NCI-H345 treated with DMSO at 0.1 percent for 48 hours (cell line): ENCODE results near the gene SNAPC4.

Source experiments
- DNase-seq: peaks from one replicate; lab custom pipeline; 2025; ENCODE audit not compliant: unreplicated experiment; lab: John Stamatoyannopoulos, UW

Gene SNAPC4

GRCh38 chr9:136392538-136393449 lies 7.2 kb downstream of the SNAPC4 start:
- no peak for DNase-seq

GRCh38 chr9:136391737-136392537 lies 8.0 kb downstream of the SNAPC4 start:
- DNase-seq, result no peak

DNA sequence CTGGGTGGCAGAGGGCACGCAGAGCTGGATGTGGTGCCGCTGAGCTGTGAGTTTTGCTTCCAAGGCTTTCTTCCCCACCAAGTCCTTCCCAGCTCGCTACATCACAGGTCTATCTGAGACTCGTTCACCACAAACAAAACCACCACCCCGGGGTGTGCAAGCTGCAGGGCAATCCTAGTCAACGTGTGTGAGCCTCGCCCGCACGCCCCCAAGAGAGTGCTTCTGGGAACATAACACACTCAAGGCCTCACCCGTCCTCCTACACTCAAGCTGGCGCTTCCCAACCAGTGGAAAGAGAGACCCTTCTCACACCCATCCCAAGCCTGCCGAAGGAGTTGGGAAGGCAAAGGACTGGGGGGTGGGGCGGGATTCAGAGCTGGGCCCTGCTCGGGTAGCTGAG lies 10.6 kb downstream of the SNAPC4 start:
- no peak for DNase-seq

DNA sequence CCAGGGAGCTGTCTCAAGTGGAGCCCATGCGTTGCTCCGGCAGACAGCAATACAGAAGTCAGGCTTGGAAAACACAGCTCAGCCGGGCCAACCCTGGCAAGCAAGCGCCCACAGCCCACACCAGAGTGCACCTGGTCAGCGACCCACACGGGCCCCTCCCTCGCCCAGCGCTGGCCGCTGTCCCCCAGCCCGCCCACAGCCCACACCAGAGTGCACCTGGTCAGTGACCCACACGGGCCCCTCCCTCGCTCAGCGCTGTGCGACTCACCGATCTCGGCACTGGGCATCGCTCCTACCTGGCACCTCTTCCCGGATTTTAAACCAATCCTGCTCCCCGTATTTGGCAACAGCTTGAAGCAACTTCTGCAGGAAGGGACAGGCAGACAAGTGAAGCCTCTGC lies 12.8 kb downstream of the SNAPC4 start:
- no peak for DNase-seq

GRCh38 chr9:136386018-136386417 lies 14.0 kb downstream of the SNAPC4 start:
- DNase-seq, result no peak

GRCh38 chr9:136385015-136385414 lies 15.0 kb downstream of the SNAPC4 start:
- DNase-seq, result no peak

- DNase-seq, result no peak
Measured at GRCh38 chr9:136383436-136383835, 16.5 kb downstream of the SNAPC4 start.

GRCh38 chr9:136381966-136382513 lies 17.9 kb downstream of the SNAPC4 start:
- DNase-seq, result no peak

GRCh38 chr9:136381311-136381710 lies 18.7 kb downstream of the SNAPC4 start:
- no peak for DNase-seq

DNA sequence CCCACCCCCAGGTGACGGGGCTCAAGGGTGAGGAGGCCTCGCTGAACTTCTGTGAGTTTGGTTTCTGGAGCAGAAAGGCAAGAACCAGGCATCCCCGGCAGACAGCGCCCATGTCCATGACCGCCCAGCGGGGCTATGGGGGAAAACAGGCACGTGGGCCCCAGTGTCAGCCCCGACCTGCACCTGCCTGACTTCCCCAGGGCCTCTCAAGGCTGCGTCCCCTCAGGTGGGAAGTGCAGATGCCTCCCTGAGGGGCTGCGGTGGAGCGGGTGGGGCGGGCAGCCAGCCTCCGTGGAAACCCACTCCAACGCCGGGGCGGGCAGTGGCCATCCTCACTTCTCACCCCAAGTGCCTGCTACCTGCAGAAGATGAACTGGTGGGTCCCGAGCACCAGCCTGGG lies 19.6 kb downstream of the SNAPC4 start:
- no peak for DNase-seq

- DNase-seq, result no peak
Measured at GRCh38 chr9:136379891-136380290, 20.1 kb downstream of the SNAPC4 start.

DNA sequence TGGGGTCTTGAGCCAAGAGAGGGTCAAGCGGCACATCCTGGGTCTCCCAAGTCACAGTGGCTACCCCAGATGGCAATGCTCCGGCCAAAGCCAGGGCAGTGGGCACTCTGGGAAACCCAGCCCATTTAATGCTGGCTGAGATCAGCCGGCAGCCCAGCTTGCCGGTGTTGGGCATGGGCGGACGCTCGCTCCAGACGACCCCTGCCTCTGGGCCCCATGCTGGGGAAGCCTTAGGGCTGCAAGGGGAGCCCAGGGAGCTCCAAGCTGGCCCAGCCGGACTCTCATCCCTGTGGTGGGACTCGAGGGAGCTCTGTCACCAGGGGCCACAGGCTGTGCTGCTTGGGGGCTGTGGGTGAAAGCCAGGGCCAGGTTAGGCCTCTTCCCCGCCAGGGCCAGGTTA lies 20.6 kb downstream of the SNAPC4 start:
- no peak for DNase-seq

GRCh38 chr9:136379003-136379287 lies 21.0 kb downstream of the SNAPC4 start:
- no peak for DNase-seq

DNA sequence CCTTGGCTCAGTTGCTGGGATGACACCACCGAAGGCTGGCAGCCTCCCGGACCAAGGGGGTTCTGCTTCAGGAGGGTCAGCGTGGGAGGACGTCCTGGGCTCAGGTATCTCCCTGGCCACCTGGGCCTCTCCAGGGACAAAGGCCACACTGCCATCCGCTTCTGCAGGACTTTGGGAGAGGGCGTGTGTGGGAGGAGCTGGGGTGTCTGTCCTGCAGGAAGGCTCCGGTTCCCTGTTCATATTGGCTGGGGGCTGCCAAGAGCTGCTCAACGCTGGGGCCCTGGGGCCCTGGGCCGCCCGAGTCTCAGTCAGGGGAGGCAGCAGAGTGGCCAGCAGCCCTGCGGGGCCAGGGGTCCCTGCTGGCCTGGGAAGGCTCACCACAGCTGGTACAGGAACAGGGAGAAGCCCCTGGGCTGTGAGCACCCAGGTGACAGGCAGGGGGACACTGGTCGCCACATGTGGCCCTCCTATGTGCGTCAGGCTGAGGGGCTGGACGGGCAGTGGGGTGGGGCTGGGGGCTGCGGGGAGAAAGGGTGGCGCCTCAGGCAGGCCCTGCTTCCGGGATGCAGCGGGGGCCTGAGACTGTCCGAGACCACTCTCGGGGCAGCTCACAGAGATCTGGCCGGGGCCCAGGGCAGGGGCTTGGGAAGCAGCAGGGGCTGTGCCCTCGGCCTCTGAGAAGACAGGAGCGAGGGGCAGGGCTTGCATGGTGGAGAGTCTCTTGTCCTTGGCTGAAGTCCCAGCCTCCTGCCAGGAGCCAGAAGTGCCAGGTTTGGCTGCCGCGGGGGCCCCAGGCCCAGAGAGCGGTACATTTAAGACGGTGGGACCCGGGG lies 21.6 kb downstream of the SNAPC4 start:
- DNase-seq, result no peak

GRCh38 chr9:136377341-136378169 lies 22.4 kb downstream of the SNAPC4 start:
- DNase-seq, result no peak

DNA sequence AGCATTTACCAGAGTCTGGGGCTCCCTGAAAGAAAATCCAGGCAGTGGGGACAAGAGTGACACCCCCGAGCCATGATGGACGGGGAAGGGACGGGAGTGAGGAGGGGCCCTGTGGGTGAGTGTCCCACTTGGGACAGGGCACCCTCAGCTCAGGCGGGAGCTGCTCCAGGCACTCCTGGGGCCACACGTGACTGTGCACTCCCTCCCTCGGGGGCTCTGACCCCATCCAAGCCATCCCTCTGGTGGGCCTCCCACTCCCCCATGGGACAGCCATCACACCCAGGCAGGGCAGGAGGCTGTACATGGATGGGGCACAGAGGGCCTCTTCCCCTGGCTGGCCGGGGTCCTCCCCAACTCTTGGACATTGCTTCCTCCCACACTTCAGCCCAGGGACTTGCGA lies 23.5 kb downstream of the SNAPC4 start:
- no peak for DNase-seq

DNA sequence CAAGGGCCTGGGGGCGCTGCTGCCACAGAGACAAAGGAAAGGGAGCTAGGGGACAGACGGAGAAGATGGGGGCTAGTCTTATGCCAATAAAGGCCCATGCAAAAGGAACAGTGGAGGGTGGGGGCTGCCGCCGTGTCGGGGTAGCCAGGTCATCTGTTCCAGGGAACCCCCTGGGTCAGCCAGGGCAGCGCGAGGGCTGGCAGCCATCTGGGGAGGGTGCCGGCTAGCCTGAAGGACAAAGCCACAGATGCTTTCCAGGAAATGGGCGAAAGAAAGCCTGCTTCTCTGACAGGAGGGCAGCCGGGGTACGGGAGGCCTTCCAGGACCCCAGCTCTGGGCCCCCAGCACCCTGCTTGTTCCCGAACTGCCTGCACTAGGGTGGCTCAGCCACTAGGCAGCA lies 24.9 kb downstream of the SNAPC4 start:
- no peak for DNase-seq

- no peak for DNase-seq
Measured at GRCh38 chr9:136374183-136374575, 25.8 kb downstream of the SNAPC4 start.

GRCh38 chr9:136373300-136374182 lies 26.4 kb downstream of the SNAPC4 start, which contains the start of gene CARD9:
CARD9 (minus strand) TSS chr9:136373669; CDS start chr9:136372078, 1,591 bp downstream.
- no peak for DNase-seq
